Fibroblast of lung (primary cell): ENCODE results near the gene WDFY2. TPM values are rescaled to one million over a fixed set of nuclear protein-coding genes. Genes with fewer than 3 reads are reported as not detected.

Experiments
- DNase-seq, 2 donors: peaks; one replicate each; pipeline versions ENCODE4 v3.0.0 to v3.0.0-alpha.2; 2010; ENCODE audit warnings: low read depth in 2 of 2
- H2AFZ ChIP-seq: 2 replicates; pipeline ENCODE4 v1.5.1; 2012; ENCODE audit warnings: low read length, control low read depth, inconsistent platforms
- H3K27ac ChIP-seq: 2 replicates; pipeline ENCODE4 v1.5.1; 2011; ENCODE audit warnings: low read length, control low read depth; ENCODE audit not compliant: insufficient read depth
- H3K27me3 ChIP-seq: 2 replicates; pipeline ENCODE4 v1.5.1; 2011; ENCODE audit warnings: mild to moderate bottlenecking, low read length; ENCODE audit not compliant: control insufficient read depth, insufficient read depth
- H3K36me3 ChIP-seq: 2 replicates; pipeline ENCODE4 v1.5.1; 2011; ENCODE audit warnings: low read length; ENCODE audit not compliant: control insufficient read depth, insufficient read depth
- H3K4me1 ChIP-seq: 2 replicates; pipeline ENCODE4 v1.5.1; 2011; ENCODE audit warnings: low read length; ENCODE audit not compliant: control insufficient read depth, insufficient read depth; ENCODE audit errors: extremely low read depth
- H3K4me2 ChIP-seq: 2 replicates; pipeline ENCODE4 v1.5.1; 2011; ENCODE audit warnings: low read length, control low read depth; ENCODE audit not compliant: insufficient read depth; ENCODE audit errors: extremely low read depth
- H3K4me3 ChIP-seq, 4 experiments: fragments of 200-600 bp in 1 of 4; sonication (generic) in 1 of 4; replicated peaks in 1 of 4; 2 replicates each; pipeline ENCODE4 v1.5.1; 2011 to 2016; ENCODE audit warnings: low read length in 4 of 4, low read depth in 3 of 4, mild to moderate bottlenecking in 3 of 4, control low read depth in 2 of 4, inconsistent platforms in 1 of 4, mixed read lengths in 1 of 4; ENCODE audit not compliant: insufficient read depth in 1 of 4; ENCODE audit errors: control extremely low read depth in 1 of 4
- H3K79me2 ChIP-seq: 2 replicates; pipeline ENCODE4 v1.5.1; 2012; ENCODE audit warnings: mild to moderate bottlenecking, low read length, inconsistent platforms; ENCODE audit not compliant: control insufficient read depth, insufficient read depth
- H3K9ac ChIP-seq: 2 replicates; pipeline ENCODE4 v1.5.1; 2011; ENCODE audit warnings: mild to moderate bottlenecking, low read length, control low read depth; ENCODE audit not compliant: insufficient read depth
- H3K9me3 ChIP-seq: 2 replicates; pipeline ENCODE4 v1.5.1; 2012; ENCODE audit warnings: low read depth, low read length; ENCODE audit not compliant: control insufficient read depth, insufficient read depth
- H4K20me1 ChIP-seq: 2 replicates; pipeline ENCODE4 v1.5.1; 2011; ENCODE audit warnings: low read length; ENCODE audit not compliant: control insufficient read depth, insufficient read depth; ENCODE audit errors: extremely low read depth
- EZH2 ChIP-seq: IDR thresholded peaks from 2 replicates; pipeline ENCODE4 v1.5.1; 2012; ENCODE audit warnings: low read length, control low read depth, mild to moderate bottlenecking; ENCODE audit errors: missing control alignments
- polyA plus RNA-seq, 2 donors: library from polyadenylated mRNA; depleted of rRNA in 1 of 2; stranded (reverse) in 1 of 2; unstranded in 1 of 2; fragments of >200 nt; gene quantifications; 2 replicates each; pipeline ENCODE4 v1.2.1, GENCODE V29; 2011 to 2012; ENCODE audit warnings: missing spikeins in 1 of 2
- total RNA-seq: library from RNA; depleted of rRNA; stranded (reverse); fragments of >200 nt; gene quantifications from 2 replicates; pipeline ENCODE4 v1.2.1, GENCODE V29; 2014
- TF ChIP-seq, protein P1 (sequence below), 2 donors: IDR thresholded peaks in 1 of 2; conservative IDR thresholded peaks in 1 of 2; 1 replicate in 1 of 2; 2 replicates in 1 of 2; pipeline ENCODE4 v1.5.1; 2011 to 2012; ENCODE audit warnings: low read length in 2 of 2, control low read depth in 1 of 2, inconsistent platforms in 1 of 2, low read depth in 1 of 2, mild to moderate bottlenecking in 1 of 2

The WDFY2 gene
- total and polyA plus RNA-seq, 2 donors (not counting 1 experiment from before 2014, with no cell fraction given), result 4.9 to 9.2 TPM

DNA sequence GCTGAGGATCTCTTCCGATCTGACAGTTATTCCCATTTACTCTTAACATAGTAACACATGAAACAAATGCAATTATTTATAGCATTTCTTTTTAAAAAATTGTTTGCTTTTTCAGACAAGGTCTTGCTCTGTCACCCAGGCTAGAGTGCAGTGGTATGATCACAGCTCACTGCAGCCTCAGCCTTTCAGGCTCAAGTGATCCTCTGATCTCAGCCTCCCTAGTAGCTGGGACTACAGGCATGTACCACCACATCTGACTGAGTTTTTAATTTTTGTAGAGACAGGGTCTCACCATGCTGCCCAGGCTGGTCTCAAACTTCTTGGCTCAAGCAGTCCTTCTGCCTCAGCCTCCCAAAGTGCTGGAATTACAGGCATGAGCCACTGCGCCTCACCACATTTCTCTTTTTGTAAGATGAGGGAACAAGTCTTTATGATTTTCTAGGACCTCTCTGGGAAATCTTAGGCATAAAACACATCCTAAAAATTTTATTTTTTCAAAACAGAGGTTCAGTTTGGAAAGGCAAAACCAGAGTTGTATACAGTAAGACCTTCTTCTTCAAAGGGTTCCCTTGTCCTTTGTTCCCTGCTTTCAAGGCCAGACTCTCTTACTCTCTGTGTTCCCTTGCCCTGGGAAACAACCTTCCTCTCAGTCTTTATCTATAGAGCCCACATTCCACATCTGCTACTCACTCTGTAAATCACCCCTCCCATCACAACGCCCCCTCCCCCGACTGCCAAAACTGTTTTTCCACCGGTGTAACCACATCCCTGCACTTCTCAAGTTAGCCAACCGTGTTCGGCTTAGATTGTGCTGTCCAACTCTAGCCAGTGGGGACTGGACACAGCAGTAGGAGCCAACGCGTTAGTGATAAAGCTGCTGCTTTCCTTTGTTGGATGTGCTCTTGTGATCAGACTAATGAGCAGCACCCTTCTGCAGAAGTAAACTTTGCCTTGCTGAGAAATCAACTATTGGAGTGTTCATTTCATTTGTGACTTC lies 163.5 kb downstream of the WDFY2 start:
- TF ChIP-seq, protein P1, sequence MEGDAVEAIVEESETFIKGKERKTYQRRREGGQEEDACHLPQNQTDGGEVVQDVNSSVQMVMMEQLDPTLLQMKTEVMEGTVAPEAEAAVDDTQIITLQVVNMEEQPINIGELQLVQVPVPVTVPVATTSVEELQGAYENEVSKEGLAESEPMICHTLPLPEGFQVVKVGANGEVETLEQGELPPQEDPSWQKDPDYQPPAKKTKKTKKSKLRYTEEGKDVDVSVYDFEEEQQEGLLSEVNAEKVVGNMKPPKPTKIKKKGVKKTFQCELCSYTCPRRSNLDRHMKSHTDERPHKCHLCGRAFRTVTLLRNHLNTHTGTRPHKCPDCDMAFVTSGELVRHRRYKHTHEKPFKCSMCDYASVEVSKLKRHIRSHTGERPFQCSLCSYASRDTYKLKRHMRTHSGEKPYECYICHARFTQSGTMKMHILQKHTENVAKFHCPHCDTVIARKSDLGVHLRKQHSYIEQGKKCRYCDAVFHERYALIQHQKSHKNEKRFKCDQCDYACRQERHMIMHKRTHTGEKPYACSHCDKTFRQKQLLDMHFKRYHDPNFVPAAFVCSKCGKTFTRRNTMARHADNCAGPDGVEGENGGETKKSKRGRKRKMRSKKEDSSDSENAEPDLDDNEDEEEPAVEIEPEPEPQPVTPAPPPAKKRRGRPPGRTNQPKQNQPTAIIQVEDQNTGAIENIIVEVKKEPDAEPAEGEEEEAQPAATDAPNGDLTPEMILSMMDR (conservative IDR thresholded peaks at IDR 0.05 in 1 of 2, IDR thresholded peaks at IDR 0.05 in 1 of 2; ENCODE audit: low read depth in 1 of 2, low read length in 2 of 2), result no peak
- TF ChIP-seq EZH2, result no peak
- Histone ChIP-seq H3K9ac (no peak overlapping the region), H3K27me3 (no peaks in the 10 kb centered on the region), H3K4me2 (no peak overlapping the region), H3K79me2 (no peaks in the 10 kb centered on the region), H3K4me3 (no peak overlapping the region), H3K27ac (no peak overlapping the region), H2AFZ (no peak overlapping the region), H3K4me1 (no peaks in the 10 kb centered on the region), H4K20me1 (no peaks in the 10 kb centered on the region), H3K9me3 (no peaks in the 10 kb centered on the region), H3K36me3 (peaks cover 3% of the 10 kb centered on the region)
- DNase-seq, result no peak

DNA sequence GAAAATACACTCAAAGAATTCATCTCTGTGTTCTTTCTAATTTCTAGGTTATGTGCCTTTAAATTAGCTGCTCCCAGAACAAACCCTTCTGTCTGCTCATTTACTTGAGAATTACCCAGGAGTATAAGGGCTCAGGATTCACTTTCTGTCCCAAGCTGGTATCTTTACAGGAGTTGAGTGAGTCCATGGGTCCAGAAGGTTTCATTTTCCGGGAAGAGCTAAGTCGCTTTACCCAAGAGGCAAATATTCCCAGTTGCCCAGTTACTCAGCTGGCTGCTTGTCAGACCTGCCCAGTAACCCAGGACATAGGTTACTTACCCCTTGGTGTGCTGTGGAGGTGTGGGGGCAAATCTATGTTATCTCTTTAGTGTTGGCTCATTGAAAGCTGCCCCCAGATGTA lies 172.4 kb downstream of the WDFY2 start:
- H3K27me3 ChIP-seq, result no peaks in the 10 kb centered on the region
- H3K36me3 ChIP-seq, result peaks cover 13% of the 10 kb centered on the region
- no peak overlapping the region for H3K4me2 ChIP-seq
- H3K9ac ChIP-seq, result no peak overlapping the region
- no peak overlapping the region for H3K4me3 ChIP-seq
- H4K20me1 ChIP-seq, result no peaks in the 10 kb centered on the region
- H3K27ac ChIP-seq, result no peak overlapping the region
- H3K9me3 ChIP-seq, result no peaks in the 10 kb centered on the region
- peaks cover 2% of the 10 kb centered on the region for H3K4me1 ChIP-seq
- TF ChIP-seq EZH2, result no peak
- TF ChIP-seq, protein P1 (conservative IDR thresholded peaks at IDR 0.05 in 1 of 2, IDR thresholded peaks at IDR 0.05 in 1 of 2; ENCODE audit: low read depth in 1 of 2, low read length in 2 of 2), result no peak
- DNase-seq, result no peak
- H2AFZ ChIP-seq, result no peak overlapping the region
- no peaks in the 10 kb centered on the region for H3K79me2 ChIP-seq

DNA sequence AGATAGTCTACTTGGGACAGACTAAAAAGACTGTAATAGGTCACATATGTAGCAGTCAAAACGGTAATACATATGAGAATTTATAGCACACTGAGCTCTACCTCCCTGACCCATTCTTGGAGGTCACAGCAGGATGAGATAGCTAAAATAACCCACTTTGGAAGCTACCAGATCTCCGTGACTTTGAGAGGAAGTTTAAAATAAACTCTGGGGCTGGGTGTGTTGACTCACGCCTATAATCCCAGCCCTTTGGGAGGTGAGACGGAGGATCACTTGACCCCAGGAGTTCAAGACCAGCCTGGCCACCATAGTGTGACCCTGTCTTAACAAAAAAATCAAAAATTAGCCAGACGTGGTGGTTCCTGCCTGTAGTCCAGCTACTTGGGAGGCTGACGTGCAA lies 174.4 kb downstream of the WDFY2 start:
- no peak overlapping the region for H3K27ac ChIP-seq
- DNase-seq, result no peak
- H3K4me2 ChIP-seq, result no peak overlapping the region
- H3K27me3 ChIP-seq, result no peaks in the 10 kb centered on the region
- H3K4me1 ChIP-seq, result peaks cover 4% of the 10 kb centered on the region
- H3K36me3 ChIP-seq, result peaks cover 10% of the 10 kb centered on the region
- no peak overlapping the region for H3K9ac ChIP-seq
- H3K4me3 ChIP-seq, result no peak overlapping the region
- no peaks in the 10 kb centered on the region for H4K20me1 ChIP-seq
- no peak overlapping the region for H2AFZ ChIP-seq
- H3K9me3 ChIP-seq, result no peaks in the 10 kb centered on the region
- H3K79me2 ChIP-seq, result no peaks in the 10 kb centered on the region
- TF ChIP-seq, protein P1 (conservative IDR thresholded peaks at IDR 0.05 in 1 of 2, IDR thresholded peaks at IDR 0.05 in 1 of 2; ENCODE audit: low read depth in 1 of 2, low read length in 2 of 2), result no peak
- no peak for TF ChIP-seq EZH2
